Glutamatergic neuron (in vitro differentiated cells): ENCODE measurements around the gene PCDHGB3. TPM values are rescaled to one million over a fixed set of nuclear protein-coding genes. Genes with fewer than 3 reads are reported as not detected.
"Not testable (repeated sequence)": the region's sequence is repeated elsewhere in the genome, so short reads cannot be mapped to it uniquely, and the experiment has no call there.

Experiments
- DNase-seq: peaks from one replicate; pipeline ENCODE4 v3.0.0; 2022
- H3K27ac Mint-ChIP-seq: one replicate; pipeline ENCODE4 v1.8.0; 2020; ENCODE audit warnings: mild to moderate bottlenecking, mixed read lengths, inconsistent platforms; ENCODE audit not compliant: unreplicated experiment
- H3K27me3 Mint-ChIP-seq: one replicate; pipeline ENCODE4 v1.8.0; 2020; ENCODE audit warnings: mild to moderate bottlenecking, moderate library complexity, mixed read lengths, inconsistent platforms; ENCODE audit not compliant: unreplicated experiment
- H3K36me3 Mint-ChIP-seq: one replicate; pipeline ENCODE4 v1.8.0; 2020; ENCODE audit warnings: mild to moderate bottlenecking, mixed read lengths, inconsistent platforms; ENCODE audit not compliant: unreplicated experiment
- H3K4me1 Mint-ChIP-seq: one replicate; pipeline ENCODE4 v1.8.0; 2020; ENCODE audit warnings: mild to moderate bottlenecking, low read depth, mixed read lengths, inconsistent platforms; ENCODE audit not compliant: unreplicated experiment
- H3K4me3 Mint-ChIP-seq: one replicate; pipeline ENCODE4 v1.8.0; 2020; ENCODE audit warnings: mild to moderate bottlenecking, mixed read lengths, inconsistent platforms; ENCODE audit not compliant: unreplicated experiment
- H3K9me3 Mint-ChIP-seq: one replicate; pipeline ENCODE4 v1.8.0; 2020; ENCODE audit warnings: mild to moderate bottlenecking, moderate library complexity, mixed read lengths, inconsistent platforms; ENCODE audit not compliant: unreplicated experiment
- total RNA-seq: library from RNA; stranded (reverse); fragmentation: NEBNext Ultra II Directional; extraction: Animal tissue kit (Norgen Biotek cat#: 25700); gene quantifications from one replicate; pipeline ENCODE4 v1.2.1, GENCODE V29; 2021; ENCODE audit not compliant: unreplicated experiment
- TF ChIP-seq, protein P1 (sequence below): fragments of 200-600 bp; sonication (generic); IDR thresholded peaks from one replicate; pipeline ENCODE4 v1.5.0; 2021; ENCODE audit not compliant: partially characterized antibody, unreplicated experiment

Gene PCDHGB3
- total RNA-seq, 1 donor from 2014 or later, result 6.2 TPM

DNA sequence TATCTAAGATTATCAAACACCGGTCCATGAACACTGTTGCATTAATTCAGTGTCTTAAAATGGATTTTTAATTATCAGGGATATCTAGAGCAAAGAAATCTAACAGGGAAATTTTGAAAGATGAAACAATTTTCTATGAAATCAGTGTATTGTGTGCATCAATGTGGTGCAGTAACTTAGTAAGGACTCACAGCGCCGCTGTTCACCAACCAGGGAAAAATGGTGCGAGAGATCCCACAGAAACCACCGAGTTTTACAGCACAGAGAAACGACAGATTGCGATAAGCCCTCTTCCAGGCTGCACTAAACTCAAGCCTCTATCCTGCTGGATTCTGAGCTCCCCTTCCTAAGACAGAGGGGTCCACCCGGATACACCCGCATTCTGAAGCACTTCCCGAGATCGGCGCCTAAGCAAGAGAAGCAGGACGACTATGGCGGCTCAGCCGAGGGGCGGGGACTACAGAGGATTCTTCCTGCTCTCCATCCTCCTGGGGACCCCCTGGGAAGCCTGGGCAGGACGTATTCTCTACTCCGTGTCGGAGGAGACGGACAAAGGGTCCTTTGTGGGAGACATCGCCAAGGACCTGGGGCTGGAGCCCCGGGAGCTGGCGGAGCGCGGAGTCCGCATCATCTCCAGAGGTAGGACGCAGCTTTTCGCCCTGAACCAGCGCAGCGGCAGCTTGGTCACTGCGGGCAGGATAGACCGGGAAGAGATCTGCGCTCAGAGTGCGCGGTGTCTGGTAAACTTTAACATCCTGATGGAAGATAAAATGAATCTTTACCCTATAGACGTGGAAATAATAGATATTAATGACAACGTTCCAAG, 12.6 kb downstream of the PCDHGB3 start, which contains the start of gene PCDHGA7:
TSS of gene PCDHGA7 (plus strand) at position 274 of the 826 bp plus-strand sequence. CDS start at position 432, 158 bp downstream.
- H3K27me3 Mint-ChIP-seq, result no peaks in the 10 kb centered on the region
- H3K36me3 Mint-ChIP-seq, result peaks cover 55% of the 10 kb centered on the region
- no peaks in the 10 kb centered on the region for H3K4me1 Mint-ChIP-seq
- no peak within 1 kb of the TSS for H3K27ac Mint-ChIP-seq
- TF ChIP-seq, protein P1, sequence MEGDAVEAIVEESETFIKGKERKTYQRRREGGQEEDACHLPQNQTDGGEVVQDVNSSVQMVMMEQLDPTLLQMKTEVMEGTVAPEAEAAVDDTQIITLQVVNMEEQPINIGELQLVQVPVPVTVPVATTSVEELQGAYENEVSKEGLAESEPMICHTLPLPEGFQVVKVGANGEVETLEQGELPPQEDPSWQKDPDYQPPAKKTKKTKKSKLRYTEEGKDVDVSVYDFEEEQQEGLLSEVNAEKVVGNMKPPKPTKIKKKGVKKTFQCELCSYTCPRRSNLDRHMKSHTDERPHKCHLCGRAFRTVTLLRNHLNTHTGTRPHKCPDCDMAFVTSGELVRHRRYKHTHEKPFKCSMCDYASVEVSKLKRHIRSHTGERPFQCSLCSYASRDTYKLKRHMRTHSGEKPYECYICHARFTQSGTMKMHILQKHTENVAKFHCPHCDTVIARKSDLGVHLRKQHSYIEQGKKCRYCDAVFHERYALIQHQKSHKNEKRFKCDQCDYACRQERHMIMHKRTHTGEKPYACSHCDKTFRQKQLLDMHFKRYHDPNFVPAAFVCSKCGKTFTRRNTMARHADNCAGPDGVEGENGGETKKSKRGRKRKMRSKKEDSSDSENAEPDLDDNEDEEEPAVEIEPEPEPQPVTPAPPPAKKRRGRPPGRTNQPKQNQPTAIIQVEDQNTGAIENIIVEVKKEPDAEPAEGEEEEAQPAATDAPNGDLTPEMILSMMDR, result no peak
- peak within 1 kb of the TSS; percentile 38 for H3K4me3 Mint-ChIP-seq
- no peak for DNase-seq
- H3K9me3 Mint-ChIP-seq, result peaks cover 20% of the 10 kb centered on the region

DNA sequence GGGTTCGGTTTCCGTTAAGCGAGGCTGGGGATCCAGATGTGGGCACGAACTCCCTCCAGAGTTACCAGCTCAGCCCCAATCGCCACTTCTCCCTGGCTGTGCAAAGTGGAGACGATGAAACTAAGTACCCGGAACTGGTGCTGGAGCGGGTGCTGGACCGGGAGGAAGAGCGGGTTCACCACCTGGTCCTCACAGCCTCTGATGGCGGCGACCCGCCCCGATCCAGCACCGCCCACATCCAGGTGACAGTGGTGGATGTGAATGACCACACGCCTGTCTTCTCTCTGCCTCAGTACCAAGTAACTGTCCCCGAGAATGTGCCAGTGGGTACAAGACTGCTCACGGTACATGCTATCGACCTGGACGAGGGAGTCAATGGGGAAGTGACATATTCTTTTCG, 13.3 kb downstream of the PCDHGB3 start:
- peaks cover 58% of the 10 kb centered on the region for H3K36me3 Mint-ChIP-seq
- no peak overlapping the region for H3K4me3 Mint-ChIP-seq
- H3K9me3 Mint-ChIP-seq, result peaks cover 22% of the 10 kb centered on the region
- no peak for DNase-seq
- TF ChIP-seq, protein P1, result no peak
- no peaks in the 10 kb centered on the region for H3K27me3 Mint-ChIP-seq
- H3K27ac Mint-ChIP-seq, result no peak overlapping the region
- H3K4me1 Mint-ChIP-seq, result no peaks in the 10 kb centered on the region

DNA sequence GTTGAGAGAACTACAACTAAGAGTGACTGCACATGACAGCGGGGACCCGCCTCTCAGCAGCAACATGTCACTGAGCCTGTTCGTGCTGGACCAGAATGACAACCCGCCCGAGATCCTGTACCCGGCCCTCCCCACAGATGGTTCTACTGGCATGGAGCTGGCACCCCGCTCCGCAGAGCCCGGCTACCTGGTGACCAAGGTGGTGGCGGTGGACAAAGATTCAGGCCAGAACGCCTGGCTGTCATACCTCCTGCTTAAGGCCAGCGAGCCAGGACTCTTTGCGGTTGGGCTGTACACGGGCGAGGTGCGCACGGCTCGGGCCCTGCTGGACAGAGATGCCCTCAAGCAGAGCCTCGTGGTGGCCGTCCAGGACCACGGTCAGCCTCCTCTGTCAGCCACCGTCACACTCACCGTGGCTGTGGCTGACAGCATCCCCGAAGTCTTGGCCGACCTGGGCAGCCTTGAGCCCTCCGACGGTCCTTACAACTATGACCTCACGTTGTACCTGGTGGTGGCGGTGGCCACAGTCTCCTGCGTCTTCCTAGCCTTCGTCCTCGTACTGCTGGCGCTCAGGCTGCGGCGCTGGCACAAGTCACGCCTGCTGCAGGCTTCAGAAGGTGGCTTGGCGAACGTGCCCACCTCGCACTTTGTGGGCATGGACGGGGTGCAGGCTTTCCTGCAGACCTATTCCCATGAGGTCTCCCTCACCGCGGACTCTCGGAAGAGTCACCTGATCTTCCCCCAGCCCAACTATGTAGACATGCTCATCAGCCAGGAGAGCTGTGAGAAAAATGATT, 14.6 kb downstream of the PCDHGB3 start:
- H3K27me3 Mint-ChIP-seq, result peaks cover 2% of the 10 kb centered on the region
- peaks cover 1% of the 10 kb centered on the region for H3K4me1 Mint-ChIP-seq
- TF ChIP-seq, protein P1, result no peak
- no peak overlapping the region for H3K4me3 Mint-ChIP-seq
- no peak for DNase-seq
- H3K27ac Mint-ChIP-seq, result no peak overlapping the region
- peaks cover 31% of the 10 kb centered on the region for H3K9me3 Mint-ChIP-seq
- peaks cover 65% of the 10 kb centered on the region for H3K36me3 Mint-ChIP-seq

DNA sequence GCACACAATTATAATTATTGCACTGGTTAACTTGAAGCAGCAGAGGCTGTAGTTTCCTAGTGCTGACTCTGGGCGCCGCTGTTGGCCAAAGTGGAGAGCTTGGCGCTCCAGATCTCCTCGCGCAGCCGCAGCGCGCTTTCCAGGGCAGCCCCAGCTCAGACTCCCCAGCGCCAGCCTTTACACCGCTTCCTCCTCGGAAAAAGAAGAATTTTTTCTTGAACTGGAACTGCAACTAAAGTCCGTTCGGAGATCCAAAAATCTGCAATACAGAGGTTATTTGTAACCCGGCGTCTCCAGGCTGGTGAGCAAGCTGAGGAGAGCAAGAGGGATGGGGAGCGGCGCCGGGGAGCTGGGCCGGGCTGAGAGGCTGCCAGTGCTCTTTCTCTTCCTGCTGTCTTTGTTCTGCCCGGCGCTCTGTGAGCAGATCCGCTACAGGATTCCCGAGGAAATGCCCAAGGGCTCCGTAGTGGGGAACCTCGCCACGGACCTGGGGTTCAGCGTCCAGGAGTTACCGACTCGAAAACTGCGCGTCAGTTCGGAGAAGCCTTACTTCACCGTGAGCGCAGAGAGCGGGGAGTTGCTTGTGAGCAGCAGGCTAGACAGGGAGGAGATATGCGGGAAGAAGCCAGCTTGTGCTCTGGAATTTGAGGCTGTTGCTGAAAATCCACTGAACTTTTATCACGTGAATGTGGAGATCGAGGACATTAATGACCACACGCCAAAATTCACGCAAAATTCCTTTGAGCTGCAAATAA, 17.7 kb downstream of the PCDHGB3 start, which contains the start of gene PCDHGB4:
TSS of gene PCDHGB4 (plus strand) at position 142 of the 755 bp plus-strand sequence. CDS start at position 329, 187 bp downstream.
- H3K27me3 Mint-ChIP-seq, result not testable (repeated sequence)
- Mint-ChIP-seq H3K36me3 (peaks cover 75% of the 10 kb centered on the region), H3K4me3 (peak within 1 kb of the TSS; percentile 86)

More for the DNA sequence above, 17.7 kb downstream of the PCDHGB3 start, which contains the start of gene PCDHGB4:
- Mint-ChIP-seq H3K27ac (peak within 1 kb of the TSS; percentile 84), H3K9me3 (peaks cover 43% of the 10 kb centered on the region)
- TF ChIP-seq, protein P1, result peak; percentile 63
- peak; percentile 75 for DNase-seq
- not testable (repeated sequence) for H3K4me1 Mint-ChIP-seq
